GM06990 (cell line): ENCODE measurements around the gene PAXX.

Experiments
- DNase-seq: peaks from one replicate; pipeline ENCODE4 v3.0.0-alpha.2; 2011; ENCODE audit not compliant: insufficient read length; ENCODE audit errors: extremely low read depth
- H3K27me3 ChIP-seq: replicated peaks from 2 replicates; pipeline ENCODE4 v1.6.0; 2011; ENCODE audit warnings: low read length; ENCODE audit not compliant: control insufficient read depth, insufficient read depth
- H3K36me3 ChIP-seq: 2 replicates; pipeline ENCODE4 v1.5.1; 2011; ENCODE audit warnings: low read length; ENCODE audit not compliant: control insufficient read depth, insufficient read depth
- H3K4me3 ChIP-seq: replicated peaks from 2 replicates; pipeline ENCODE4 v1.5.1; 2011; ENCODE audit warnings: low read depth, mild to moderate bottlenecking, control low read depth, low read length
- CTCF ChIP-seq: IDR thresholded peaks from 2 replicates; pipeline ENCODE4 v1.5.1; 2011; ENCODE audit warnings: low read length, control low read depth, mild to moderate bottlenecking, inconsistent platforms; ENCODE audit not compliant: insufficient read depth, poor library complexity, severe bottlenecking

PAXX gene

GRCh38 chr9:136996361-136997292, 4.4 kb downstream of the PAXX start, which contains the start of gene CLIC3:
Gene CLIC3, minus strand, starts transcription at chr9:136996568. Its CDS starts 25 bp downstream, at chr9:136996543.
- Histone ChIP-seq H3K36me3 (no peaks in the 10 kb centered on the region; the same call in 1 of the 2 replicates), H3K4me3 (no peak within 1 kb of the TSS), H3K27me3 (no peaks in the 10 kb centered on the region; the same call in 1 of the 2 replicates)
- DNase-seq = peak; percentile 63
- TF ChIP-seq CTCF = no peak

- TF ChIP-seq CTCF = no peak
- Histone ChIP-seq H3K4me3 (no peak overlapping the region), H3K36me3 (no peaks in the 10 kb centered on the region; the same call in 1 of the 2 replicates), H3K27me3 (no peaks in the 10 kb centered on the region; the same call in 1 of the 2 replicates)
- DNase-seq = no peak
Measured at GRCh38 chr9:136997371-136997770, 5.1 kb downstream of the PAXX start.

GRCh38 chr9:136997830-136998234, 5.6 kb downstream of the PAXX start:
- no peak for DNase-seq
- H3K4me3 ChIP-seq = no peak overlapping the region
- H3K36me3 ChIP-seq = no peaks in the 10 kb centered on the region; the same call in 1 of the 2 replicates

GRCh38 chr9:137000177-137000930, 8.1 kb downstream of the PAXX start:
- Histone ChIP-seq H3K36me3 (no peaks in the 10 kb centered on the region), H3K27me3 (no peaks in the 10 kb centered on the region; the same call in 1 of the 2 replicates), H3K4me3 (no peak overlapping the region)
- TF ChIP-seq CTCF = no peak
- DNase-seq = peak; percentile 69

More at GRCh38 chr9:136997830-136998234, 5.6 kb downstream of the PAXX start:
- TF ChIP-seq CTCF = peak; percentile 12
- no peaks in the 10 kb centered on the region; the same call in 1 of the 2 replicates for H3K27me3 ChIP-seq

- Histone ChIP-seq H3K27me3 (no peaks in the 10 kb centered on the region; the same call in 1 of the 2 replicates), H3K4me3 (no peak overlapping the region), H3K36me3 (no peaks in the 10 kb centered on the region)
- DNase-seq = no peak
- TF ChIP-seq CTCF = no peak
Measured at GRCh38 chr9:137001857-137002645, 9.8 kb downstream of the PAXX start.
